ENCODE measurements around the gene RHOA. TPM values are rescaled to one million over a fixed set of nuclear protein-coding genes. Genes with fewer than 3 reads are reported as not detected.

Gene RHOA
- total and polyA plus RNA-seq, 10 of the 15 experiments (the other 5 are each of a cell fraction or from before 2014, with no cell fraction given): 246 to 1,049 (median 515) TPM

- WGBS (ENCODE audit: insufficient coverage, insufficient replicate concordance, low lambda C conversion rate, missing lambda C conversion rate): 96% methylated on average over 5 of the region's 5 CpGs
- ChIA-PET RAD21 (ENCODE audit: unreplicated experiment) (no interaction called here), POLR2A (interaction anchor here (0.6 kb wide), 1 partner anchor 36 kb away, joined by 3 read pairs; no protein-coding TSS in a partner anchor), CTCF (no interaction called here), SMC1A (ENCODE audit: uncharacterized antibody, unreplicated experiment) (no interaction called here)
- Histone ChIP-seq H3K27ac (ENCODE audit: control insufficient read depth, insufficient read depth) (no peak overlapping the region), H3K9ac (ENCODE audit: control insufficient read depth, insufficient read depth, low read length) (no peak overlapping the region), H2AFZ (ENCODE audit: control insufficient read depth, low read depth, low read length) (no peak overlapping the region), H3K27me3 (replicated peaks in 1 of 2; ENCODE audit: control insufficient read depth in 2 of 2, insufficient read depth in 2 of 2, low read length in 1 of 2) (no peaks in the 10 kb centered on the region), H3K4me1 (ENCODE audit: control insufficient read depth, insufficient read depth, low read length) (no peaks in the 10 kb centered on the region), H3K79me2 (ENCODE audit: control insufficient read depth, insufficient read depth, low read length) (no peaks in the 10 kb centered on the region), H3K4me2 (ENCODE audit: control insufficient read depth, insufficient read depth) (no peak overlapping the region), H3K36me3 (ENCODE audit: control insufficient read depth in 2 of 2, insufficient read depth in 2 of 2, low read length in 1 of 2) (no peaks in the 10 kb centered on the region), H3K4me3 (no peak overlapping the region), H4K20me1 (ENCODE audit: control insufficient read depth, insufficient read depth) (no peaks in the 10 kb centered on the region), H3K9me3 (replicated peaks; ENCODE audit: control insufficient read depth, insufficient read depth, low read length) (no peaks in the 10 kb centered on the region)
- intact Hi-C loops (cut with micrococcal nuclease; ENCODE audit: unreplicated experiment) (no loop called here), in situ Hi-C loops (cut with MboI) (no loop called here)
- FAIRE-seq (no peak), ATAC-seq (no peak), DNase-seq (ENCODE audit: low read depth, low spot score) (no peak)
- BruUV-seq (replicated peaks): no TSS peak
- no peak for TF ChIP-seq E2F4 (IDR thresholded peaks at IDR 0.05; ENCODE audit: low read depth, low read length)
- no peak for TF ChIP-seq KLF5 (IDR thresholded peaks at IDR 0.05; ENCODE audit: partially characterized antibody)
- no peak for TF ChIP-seq MTA2 (IDR thresholded peaks at IDR 0.05; ENCODE audit: low read depth)
- no peak for TF ChIP-seq SP1 (IDR thresholded peaks at IDR 0.05; ENCODE audit: low read depth, low read length)
- TF ChIP-seq ATF3 (IDR thresholded peaks at IDR 0.05; ENCODE audit: borderline replicate concordance, extremely low read depth, low read depth, low read length): no peak
- TF ChIP-seq, protein P1, sequence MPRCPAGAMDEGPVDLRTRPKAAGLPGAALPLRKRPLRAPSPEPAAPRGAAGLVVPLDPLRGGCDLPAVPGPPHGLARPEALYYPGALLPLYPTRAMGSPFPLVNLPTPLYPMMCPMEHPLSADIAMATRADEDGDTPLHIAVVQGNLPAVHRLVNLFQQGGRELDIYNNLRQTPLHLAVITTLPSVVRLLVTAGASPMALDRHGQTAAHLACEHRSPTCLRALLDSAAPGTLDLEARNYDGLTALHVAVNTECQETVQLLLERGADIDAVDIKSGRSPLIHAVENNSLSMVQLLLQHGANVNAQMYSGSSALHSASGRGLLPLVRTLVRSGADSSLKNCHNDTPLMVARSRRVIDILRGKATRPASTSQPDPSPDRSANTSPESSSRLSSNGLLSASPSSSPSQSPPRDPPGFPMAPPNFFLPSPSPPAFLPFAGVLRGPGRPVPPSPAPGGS (IDR thresholded peaks at IDR 0.05; ENCODE audit: borderline replicate concordance, insufficient read depth, low read depth, low read length, poor library complexity, severe bottlenecking): no peak
- TF ChIP-seq PKNOX1 (IDR thresholded peaks at IDR 0.05): no peak
- TF ChIP-seq E4F1 (IDR thresholded peaks at IDR 0.05; ENCODE audit: borderline replicate concordance, partially characterized antibody): no peak
- TF ChIP-seq NRF1 (conservative IDR thresholded peaks at IDR 0.05; ENCODE audit: low read depth, low read length): no peak
- TF ChIP-seq YBX1 (IDR thresholded peaks at IDR 0.05): no peak
- TF ChIP-seq EP300 (IDR thresholded peaks at IDR 0.05; ENCODE audit: borderline replicate concordance in 1 of 2, control insufficient read depth in 1 of 2, low read depth in 2 of 2, low read length in 2 of 2): no peak
These were observed 23.0 kb upstream of the RHOA start for GRCh38 chr3:49434731-49435130.
